NCI-H1092 treated with DMSO at 0.1 percent for 48 hours (cell line): ENCODE data around the gene POU6F2.

Experiments
- DNase-seq: peaks from one replicate; lab custom pipeline; 2025; lab: John Stamatoyannopoulos, UW

Gene POU6F2

DNA sequence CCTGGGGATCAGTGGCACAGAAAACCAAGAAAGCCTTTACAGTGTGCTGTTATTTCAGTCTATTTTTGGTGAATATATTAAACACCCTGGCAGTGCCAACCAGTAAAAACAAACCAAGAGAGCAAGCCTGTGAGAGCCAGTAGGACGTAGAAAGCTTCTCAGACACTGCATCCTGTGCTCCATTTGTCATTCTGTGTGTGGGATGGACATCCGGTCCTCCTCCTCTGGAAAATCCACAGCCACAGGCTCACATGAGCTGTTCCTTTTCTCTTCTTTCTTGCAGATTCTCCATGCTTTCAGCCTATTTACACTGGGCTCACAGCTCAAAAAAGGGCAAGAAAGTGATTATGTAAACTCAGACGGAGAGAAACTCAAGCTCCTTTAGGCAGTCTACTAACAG is 468.8 kb downstream of the POU6F2 start:
- DNase-seq: no peak

- DNase-seq: no peak
These were observed 474.2 kb downstream of the POU6F2 start for GRCh38 chr7:39451901-39452300.

DNA sequence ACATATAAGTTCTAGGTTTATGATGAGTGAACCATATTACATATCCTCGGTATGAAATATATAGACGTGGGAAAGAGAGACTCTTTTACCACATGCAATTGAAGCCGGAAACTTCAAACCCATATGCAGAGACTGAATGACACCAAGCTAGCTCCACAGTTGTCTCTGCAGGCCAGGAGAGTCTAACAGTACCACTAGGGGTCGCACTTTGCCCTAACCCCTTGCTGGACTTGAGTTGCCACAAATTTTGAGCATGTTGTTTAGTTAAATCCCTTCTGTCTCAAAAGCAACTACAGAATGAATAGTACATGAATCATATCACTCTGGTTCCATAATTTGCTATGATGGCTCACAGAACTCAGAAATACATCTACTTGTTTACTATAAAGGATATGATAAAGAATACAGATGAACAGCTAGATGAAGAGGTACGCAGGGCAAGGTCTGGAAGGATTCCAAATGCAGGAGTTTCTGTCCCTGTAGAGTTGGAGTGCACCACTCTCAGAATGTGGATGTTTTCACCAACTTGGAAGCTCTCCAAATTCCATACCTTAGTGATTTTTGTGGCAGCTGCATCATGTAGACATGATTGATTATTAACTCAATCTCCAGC is 476.1 kb downstream of the POU6F2 start:
- peak; percentile 18 for DNase-seq

GRCh38 chr7:39458061-39458745 is 480.5 kb downstream of the POU6F2 start:
- no peak for DNase-seq

DNA sequence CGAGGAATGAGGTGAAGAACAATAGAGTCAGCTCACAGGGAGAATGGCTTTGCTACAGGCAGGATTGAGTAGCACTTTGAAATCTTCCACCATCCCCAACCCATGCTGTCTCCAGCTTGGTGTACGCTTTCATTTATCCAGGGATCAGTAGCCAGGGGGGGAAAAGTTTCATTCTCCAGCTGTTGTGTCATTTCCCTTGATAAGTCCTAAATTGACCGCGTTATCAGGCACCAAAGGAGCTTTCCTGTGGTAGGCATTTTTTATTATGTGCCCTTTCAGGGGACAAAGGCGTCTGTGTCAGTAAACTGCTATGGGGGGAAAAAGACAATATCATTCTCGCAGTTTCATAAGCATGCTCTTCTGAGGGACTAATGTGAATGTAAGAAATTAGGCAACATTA is 481.9 kb downstream of the POU6F2 start:
- no peak for DNase-seq

GRCh38 chr7:39460486-39460885 is 482.8 kb downstream of the POU6F2 start:
- no peak for DNase-seq

DNA sequence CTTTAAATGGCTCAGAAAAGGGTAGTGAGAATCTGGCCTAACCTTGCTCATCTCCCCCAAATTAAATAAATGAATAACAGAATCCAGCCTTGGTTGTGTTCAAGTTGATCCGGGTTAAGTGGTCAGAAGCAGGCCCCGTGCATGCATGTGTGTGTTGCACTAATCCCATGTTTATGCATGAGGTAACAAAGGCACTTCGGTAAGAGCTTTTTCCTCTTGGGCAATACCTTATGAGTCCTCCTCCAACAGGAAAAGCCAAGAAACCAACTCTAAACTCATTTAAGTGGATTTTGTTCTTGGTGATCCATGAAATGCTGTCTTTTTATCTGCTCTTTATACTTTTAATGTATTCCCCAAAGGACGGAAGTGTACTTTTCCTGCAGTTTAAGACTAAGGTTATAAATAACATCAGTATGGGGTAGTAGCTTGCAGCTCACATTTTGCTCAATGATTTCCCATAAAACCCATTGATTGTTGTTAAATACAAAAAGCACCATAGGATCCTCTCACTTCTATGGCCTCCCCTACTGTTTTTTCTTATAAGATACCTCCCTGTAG is 483.6 kb downstream of the POU6F2 start:
- no peak for DNase-seq

GRCh38 chr7:39463252-39463651 is 485.5 kb downstream of the POU6F2 start:
- DNase-seq: no peak

- DNase-seq: no peak
These were observed 486.8 kb downstream of the POU6F2 start for GRCh38 chr7:39464350-39465054.

GRCh38 chr7:39465055-39465929 is 487.6 kb downstream of the POU6F2 start:
- DNase-seq: peak; percentile 42

DNA sequence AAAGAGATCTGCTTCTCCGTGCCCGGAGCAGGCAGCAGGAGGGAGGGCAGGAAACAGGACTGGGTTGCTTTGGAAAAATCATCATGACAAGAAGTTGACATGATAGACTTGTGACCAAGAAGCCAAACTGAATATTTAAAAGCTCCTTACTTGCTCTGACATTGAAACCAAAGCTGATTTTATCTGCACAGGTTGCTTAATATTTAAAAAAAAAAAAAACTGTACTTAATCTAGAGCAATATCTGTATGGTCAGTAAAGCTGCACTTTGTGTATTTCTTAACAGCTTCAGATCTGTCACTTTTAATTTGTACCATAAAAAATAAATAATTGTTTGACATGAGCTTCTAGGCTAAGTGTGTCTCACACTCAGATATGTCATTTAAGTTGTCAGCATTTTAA is 490.6 kb downstream of the POU6F2 start:
- DNase-seq: no peak

DNA sequence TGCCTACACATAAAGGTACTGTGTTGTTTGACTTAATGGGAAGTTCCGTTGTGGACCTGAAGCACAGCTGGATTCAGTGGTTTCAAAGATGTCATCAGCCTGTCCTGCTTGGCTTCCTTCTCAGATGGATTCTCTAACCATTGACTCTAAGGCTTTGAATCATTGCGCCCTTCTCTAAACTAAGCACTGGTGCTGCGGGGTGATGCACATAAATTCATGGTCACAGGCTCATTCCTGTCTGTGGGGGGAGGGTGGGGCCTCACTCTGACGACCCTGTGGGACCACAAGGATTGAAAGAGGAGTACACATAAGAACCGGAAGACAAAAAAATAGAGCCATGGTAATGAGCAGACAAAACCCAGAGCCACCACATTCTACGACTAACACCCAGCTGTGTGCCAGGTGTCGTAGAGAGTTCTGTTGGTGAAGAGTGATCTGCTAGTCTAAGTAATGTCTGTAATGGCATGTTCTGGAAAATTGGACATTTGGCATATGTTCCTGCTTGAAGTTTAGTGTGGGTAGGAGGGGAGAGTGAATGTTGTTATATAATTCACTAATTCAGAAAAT is 491.2 kb downstream of the POU6F2 start:
- DNase-seq: no peak

GRCh38 chr7:39480901-39481300 is 503.2 kb downstream of the POU6F2 start:
- no peak for DNase-seq

GRCh38 chr7:39488467-39489393 is 511.0 kb downstream of the POU6F2 start:
- no peak for DNase-seq

DNA sequence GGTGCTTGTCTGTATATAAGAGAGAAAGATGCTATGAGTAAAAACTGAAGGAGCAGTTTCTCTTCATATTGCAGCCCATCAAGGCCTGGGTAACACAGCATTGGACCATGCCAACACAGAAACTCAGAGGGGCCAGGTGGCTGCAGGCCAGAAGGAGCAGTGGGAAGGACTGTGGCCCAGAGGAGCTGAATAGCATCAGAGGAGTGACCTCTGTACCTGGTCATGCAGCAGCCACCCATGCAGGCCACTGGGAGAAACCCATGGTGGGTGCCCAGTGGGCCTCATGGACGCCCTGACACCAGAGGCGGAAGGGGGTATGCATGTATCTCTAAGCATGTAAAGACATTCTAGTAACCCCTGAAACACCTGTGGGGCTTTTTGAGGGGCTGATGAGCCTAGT is 512.6 kb downstream of the POU6F2 start:
- DNase-seq: no peak

- no peak for DNase-seq
These were observed 516.2 kb downstream of the POU6F2 start for GRCh38 chr7:39493934-39494333.

DNA sequence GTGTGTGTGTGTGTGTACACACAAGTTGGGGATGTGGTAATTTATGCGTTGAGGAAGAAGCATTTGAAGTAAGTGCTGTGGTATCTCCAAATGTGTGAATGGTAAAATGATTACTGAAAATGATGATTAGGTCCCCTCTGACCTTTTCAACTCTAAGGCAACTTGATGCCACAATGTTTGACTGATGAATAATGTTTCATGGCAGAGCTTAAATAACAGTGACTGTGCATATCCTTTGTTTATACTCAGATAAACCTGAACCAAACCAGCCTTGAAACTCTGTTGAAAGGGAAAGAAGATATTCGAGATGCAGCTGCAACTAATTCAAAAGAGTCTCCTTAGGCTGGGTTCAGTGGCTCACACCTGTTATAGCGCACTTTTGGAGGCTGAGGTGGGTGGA is 523.6 kb downstream of the POU6F2 start:
- no peak for DNase-seq

DNA sequence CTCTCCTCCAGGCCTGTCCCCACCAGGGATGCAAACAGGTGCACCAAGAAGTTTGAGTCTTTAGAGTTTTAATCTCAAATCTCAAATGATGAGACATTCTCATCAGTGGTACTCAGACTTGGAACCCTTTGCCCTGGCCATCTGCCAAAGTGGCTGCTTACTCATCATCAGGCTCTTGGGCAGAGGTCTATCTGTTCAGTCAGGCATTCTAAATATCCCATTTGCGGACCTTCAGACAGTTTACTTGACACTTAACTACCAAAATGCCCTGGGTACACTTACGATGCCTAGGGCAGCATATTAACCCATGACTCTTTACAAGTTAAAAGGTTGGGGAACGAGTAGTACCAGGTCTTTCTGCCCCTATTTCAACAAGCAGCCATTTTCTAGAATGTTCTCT is 527.3 kb downstream of the POU6F2 start:
- DNase-seq: no peak

DNA sequence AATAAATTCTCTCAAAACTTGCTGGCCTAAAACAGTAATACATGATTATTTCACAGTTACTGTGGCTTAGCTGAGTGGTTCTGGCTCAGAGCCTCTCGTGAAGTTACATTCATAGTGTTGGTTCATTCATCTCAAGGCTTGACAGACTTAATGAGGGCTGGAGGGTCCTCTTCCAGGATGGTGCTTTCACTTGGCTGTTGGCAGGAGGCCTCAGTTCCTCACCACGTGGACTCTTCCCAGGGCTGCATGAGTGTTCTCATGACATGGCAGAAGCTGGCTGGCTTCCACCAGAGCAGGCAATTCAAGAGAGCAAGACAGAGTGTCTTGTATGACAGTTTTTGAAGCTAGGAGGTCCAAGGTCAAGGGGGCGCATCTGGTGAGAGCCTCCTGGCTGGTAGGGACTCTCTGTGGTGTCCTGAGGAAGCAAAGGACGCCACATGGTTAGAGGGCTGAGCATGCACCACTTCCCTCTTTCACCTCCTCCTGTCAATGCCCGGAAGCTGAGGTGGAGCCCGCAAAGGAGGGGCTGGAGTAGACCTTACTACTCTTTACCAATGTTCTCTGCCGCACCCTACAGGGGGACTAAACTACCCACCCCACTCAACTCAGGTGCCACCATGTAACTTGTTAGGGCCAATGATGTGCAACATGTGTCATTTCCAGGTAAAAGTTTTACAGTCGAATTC is 530.3 kb downstream of the POU6F2 start:
- DNase-seq: peak; percentile 86

DNA sequence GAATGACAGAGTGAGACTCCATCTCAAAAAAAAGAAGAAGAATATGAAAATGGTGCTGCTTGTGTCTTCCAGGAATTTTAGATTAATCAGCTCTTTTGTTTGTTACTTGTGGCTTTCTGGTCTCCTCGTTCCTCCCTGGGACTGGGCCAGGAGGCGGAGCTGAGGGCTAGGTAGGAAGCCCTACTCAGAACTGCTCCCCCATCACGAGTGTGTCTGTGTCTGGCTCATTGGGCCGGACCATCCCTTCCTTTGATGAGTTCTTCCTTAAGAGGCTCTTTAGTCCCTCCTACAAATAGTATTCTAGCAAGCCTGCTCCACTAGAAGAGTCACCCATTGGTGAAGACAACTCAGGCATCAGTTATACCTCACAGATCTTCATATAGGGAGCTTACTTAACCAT is 531.7 kb downstream of the POU6F2 start:
- no peak for DNase-seq
